Activated effector memory CD4-positive, alpha-beta T cell treated with anti-CD3 and anti-CD28 coated beads, Interleukin-2, amount 50 U/mL, for 16 hours (primary cell): ENCODE data around the gene RASA3.

Source experiments
- DNase-seq: peaks from one replicate; pipeline ENCODE4 v3.0.0-alpha.2; 2020

The RASA3 gene

GRCh38 chr13:113946409-113947181 lies 185.8 kb downstream of the RASA3 start:
- no peak for DNase-seq

DNA sequence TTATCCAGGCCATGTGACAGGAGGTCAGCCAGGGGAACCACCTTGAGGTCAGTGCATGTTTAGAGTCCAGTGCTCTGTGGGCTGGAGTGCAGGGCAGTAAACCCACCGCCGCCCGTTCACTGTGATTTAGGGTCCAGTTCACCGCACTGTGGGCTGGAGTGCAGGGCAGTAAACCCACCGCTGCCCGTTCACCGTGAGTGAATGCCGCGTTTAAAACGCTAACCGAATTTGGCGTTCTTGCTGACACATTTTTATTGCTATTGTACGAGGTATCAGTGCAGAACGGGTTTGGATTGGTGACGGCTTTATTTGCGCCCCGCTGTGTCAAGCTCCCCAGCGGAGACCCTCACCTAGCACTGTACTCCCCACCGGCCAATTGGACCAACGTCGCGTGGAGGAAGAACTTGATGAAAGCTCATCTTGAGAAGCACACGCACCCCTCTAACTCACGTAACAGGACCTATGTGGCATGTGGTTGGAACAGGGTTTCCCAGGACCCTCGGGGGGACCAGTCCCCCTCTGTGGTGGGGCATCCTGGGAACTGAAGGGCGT lies 186.5 kb downstream of the RASA3 start:
- no peak for DNase-seq

DNA sequence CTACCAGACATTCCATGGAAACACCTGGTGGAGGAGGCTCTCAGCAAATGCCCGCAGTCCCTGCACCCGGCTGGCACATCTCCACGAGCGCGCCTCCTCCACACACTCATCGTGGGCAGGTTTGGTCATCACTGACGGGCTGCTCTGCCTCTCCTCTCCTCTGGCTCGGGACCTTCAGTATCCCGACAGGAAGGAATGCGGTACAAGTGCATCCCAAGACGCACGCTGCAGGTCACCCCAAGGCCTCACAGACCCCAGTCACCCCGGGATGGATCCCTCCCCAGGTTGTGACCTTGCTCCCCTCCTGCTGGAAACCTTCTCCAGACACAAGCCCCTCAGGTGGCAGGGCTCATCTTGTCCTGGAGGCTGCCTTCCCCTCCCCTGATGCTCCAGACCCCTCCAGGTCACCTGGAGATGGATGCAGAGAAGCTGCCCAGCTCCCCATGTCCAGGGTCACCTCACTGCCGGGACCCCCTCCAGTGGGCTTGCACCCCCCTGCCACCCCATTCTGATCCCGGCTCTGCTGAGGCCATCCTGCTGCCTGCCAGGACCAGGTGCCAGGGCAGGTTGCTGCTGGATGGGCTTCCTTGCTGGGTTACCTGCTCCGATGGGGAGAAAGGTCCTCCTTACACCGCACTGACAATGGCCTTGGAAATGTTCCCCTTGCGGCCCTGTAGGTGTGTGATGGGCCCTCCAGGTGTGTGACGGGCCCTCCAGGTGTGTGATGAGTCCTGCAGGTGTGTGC lies 188.4 kb downstream of the RASA3 start:
- DNase-seq = no peak

DNA sequence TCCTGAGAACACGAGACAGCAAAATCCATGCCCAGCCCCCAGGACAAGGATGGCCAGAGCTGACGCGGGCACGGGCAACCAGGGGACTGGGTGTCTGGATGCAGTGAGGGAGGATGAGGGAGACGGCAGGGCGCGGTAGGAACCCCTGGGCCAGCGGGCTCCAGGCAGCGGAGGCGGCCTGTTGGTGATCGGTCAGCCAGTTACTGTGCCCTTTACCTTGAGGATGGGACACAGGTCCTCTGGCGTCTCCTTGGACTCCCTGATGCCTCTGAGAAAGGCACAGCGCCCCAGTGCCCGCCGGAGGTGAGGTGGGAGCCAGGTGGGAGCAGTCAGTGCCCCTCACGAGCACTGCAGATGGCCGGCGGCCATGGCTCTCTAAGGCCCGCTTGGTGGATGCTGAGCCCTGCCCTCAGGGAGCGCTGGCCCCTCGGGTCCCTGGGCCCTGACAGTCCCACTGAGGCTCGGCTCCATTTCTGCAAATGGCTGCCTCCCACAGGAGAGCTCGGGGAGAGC lies 189.8 kb downstream of the RASA3 start:
- DNase-seq = no peak

- DNase-seq = no peak
These were observed 190.7 kb downstream of the RASA3 start for GRCh38 chr13:113941571-113942191.

DNA sequence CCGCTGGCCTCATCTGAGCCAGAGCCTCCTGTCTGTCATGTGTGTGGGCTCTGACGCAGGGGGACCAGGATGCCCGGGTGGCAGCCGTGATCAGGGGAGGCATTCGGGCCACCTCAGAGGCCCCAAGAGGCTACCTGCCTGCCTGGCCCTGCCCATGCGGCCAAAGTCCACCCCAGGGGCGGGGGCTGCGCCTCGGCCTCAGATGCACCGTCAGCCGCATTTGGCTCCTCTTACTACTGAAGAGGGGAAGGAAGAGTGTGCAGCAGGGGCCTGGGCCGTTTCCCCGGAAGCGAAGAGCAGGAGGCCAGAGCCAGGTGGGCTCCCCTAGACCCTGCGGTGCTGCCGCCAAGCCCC lies 192.5 kb downstream of the RASA3 start:
- no peak for DNase-seq

DNA sequence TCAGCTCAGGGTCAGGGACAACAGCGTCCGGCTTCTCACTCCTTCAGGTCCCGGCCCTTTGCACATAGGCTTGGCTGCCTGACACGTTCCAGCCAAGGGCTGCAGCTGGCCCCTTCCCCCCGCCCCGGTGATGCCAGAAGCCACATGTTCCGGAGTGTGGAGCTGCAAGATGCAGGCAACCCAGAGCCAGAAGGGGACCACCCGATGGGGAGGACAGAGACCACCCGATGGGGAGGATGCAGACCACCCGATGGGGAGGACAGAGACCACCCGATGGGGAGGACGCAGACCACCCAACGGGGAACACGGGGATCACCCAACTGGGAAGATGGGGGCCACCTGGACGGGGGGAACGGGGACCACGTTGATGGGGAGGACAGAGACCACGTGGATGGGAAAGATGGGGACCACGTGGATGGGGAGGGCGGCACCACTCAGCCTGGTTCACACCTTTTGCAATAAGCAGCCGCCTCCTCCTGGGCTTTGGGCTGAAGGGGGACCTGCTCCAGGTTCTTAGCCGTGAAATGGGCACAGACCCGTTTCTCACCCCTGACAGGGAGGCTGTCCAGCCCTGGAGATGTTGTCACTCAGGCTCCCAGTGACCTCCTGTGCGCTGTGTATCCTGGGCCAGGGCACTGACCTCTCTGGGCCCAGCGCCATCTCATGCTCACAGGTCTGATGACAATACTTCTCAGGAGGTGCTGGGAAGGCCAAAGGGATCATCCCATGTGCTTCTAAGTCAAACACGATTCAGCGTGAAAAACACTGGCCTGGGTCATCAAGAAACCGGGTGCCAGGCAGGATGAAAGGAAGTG lies 193.1 kb downstream of the RASA3 start:
- DNase-seq = no peak

DNA sequence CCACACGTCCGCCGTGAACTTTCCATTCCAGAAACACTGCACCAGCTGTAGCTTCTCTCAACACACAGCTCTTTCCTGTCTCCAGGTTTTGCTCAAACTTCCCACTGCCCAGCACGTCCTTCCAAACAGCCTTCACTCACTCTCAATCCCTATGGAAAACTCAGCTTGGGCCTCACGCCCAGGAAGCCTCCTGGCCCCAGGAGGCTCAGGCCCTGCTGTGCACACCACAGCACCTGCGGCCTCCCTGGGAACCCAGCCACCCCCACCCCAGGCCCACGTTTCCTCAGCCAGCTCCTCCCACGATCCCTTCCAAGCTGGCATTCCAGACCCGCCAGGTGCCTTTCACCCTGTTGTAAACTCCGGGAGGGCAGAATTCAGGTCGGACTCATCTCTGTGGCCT lies 193.7 kb downstream of the RASA3 start:
- no peak for DNase-seq

DNA sequence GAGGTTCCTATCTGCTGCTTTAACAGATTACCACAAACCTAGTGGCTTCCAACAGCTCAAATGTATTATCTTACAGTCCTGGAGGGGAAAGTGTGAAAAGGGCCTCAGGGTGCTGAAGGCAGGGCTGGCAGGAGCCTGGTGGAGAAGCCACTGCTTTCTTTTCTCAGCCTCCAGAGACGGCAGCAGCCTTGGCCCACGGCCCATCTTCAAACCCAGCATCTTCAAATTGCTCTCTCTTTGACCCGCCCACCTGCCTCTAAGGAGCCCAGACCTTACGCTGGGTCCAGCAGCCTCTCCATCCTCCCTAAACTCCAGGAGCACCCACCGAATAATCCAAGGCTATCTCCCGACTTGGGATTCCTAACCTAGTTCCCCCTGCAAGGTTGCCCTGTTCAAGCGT lies 194.2 kb downstream of the RASA3 start:
- no peak for DNase-seq

- no peak for DNase-seq
These were observed 194.8 kb downstream of the RASA3 start for GRCh38 chr13:113937527-113938180.

- DNase-seq = no peak
These were observed 195.3 kb downstream of the RASA3 start for GRCh38 chr13:113937073-113937472.

GRCh38 chr13:113936166-113936965 lies 196.1 kb downstream of the RASA3 start:
- DNase-seq = no peak

DNA sequence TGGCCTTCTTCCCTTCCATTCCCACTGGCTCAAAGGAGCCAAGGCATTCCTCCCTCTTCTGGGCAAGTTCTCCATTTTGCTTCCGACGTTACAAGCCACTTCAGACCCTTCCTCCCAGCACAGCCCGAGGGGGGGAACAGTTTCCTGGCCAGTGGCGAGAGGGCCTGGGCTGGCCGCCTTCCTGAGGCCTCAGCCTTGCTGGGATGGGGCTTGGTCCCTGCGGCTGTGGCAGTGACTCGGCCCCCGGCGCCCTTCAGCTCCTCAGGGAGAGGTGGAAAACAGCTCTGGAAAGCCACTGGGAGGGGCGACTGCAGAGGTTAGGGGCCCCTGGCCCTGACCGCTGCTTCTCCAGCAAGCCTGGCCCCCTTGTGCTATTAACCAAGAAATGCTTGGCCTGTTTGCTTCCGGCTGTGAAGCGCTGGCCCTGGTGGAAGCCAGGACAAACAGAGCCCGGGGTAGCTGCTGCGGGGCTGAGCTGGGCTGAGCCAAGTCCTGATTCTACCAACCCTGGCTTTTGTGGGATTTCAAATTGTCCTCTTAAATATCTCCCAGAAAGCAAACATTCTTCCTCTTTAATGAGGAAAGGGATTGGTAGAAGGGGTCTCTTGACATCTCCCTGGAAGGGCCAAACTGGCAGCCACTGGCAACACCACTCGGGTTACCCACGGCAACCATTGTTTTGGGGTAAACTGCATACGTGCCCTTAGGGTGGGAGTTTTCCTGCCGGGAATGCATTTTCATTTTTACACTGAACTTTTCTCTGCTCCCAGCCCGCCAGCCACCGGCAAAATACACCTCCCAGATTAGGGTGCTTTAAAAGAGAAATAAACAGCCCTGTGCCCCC lies 197.2 kb downstream of the RASA3 start:
- DNase-seq = peak; percentile 53

DNA sequence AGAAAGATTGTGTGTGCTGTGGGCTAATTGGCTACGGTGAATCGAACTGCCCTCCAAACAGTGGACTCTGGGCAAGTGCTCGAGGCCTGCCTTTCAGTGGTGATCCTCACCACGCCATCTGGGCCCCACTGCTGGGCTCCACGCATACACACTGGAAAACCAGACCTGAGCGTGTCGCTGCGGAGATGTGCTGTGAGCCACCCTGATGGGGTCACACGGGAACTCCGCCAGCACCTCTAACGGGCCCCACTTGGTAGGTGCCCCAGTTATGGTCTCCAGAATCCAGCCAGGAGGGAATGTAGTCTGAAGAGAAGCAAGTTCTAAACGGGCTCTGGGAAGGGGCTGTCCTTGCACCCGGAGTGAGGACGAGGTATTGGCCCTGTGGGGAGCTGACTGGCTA lies 197.8 kb downstream of the RASA3 start:
- DNase-seq = peak; percentile 49

DNA sequence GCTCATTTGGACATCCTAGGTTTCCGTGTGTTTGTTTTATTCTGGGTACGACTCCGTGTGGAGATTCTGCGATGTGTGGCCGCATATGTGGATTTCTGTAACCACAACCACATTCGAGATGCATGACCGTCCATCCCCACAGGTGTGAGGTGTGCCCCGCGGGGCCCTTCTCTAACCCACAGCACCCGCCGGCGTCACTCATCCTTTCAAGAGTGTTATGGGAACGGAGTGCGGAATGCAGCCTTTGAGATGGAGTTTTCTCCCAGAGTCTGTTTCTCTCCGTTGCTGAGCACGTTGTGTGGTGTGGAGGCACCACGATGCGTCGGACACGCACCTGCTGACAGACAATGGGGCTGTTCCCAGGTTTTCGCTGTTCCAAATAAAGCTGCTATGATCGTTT lies 198.5 kb downstream of the RASA3 start:
- DNase-seq = peak; percentile 31

- peak; percentile 21 for DNase-seq
These were observed 200.5 kb downstream of the RASA3 start for GRCh38 chr13:113931841-113932459.

DNA sequence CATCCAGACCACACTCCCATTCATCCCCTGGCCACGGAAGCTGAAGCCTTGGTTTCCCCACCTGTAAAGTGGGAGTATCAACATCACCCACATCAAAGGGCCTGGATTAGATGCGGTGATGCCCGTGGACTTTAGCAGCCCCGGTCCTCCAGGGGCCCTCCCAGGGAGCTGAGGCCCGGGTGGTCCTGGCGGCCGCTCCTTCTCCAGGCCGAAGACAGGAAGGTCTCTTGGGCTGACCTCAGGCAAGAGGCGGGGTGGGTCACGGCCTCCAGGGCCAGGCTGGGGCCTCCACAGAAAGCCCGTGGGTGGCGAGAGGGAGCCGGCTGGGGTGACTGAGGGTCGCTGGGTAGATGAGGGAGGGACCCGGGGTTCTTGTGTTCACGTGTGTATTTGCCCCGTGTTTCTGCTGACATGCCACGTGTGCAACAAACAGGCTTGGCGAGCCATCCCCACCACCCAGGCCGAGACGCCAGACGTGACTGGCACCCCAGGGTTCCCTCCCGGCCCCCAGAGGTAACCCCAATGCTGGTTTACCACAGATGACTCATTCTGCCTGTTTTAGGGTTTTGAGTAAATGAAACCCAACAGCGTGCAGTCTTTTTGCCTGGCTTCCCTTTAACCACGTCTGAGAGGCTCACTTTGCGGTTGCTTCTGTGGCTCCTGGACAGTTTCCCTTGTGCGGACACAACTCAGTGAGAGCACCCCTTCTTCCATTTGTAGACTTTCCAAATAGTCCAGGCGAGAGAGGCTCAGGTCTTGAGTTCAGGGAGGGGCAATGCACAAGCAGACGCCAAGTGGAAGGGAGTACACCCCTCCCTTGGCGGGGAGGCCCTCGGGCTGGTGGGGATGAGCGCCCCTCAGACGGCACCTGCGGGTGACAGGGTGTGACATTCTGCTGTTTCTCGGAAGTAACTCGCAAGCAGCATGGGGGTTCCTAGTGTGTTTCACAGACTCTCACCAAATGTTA lies 201.5 kb downstream of the RASA3 start:
- DNase-seq = peak; percentile 71
